DOHH2 (cell line): Measurements from ENCODE around the gene SMPD3.

Experiments used
- H3F3A ChIP-seq: fragments of 200-600 bp; sonication (generic), shearing (Covaris generic); 2 replicates; pipeline ENCODE4 v1.6.0; 2016; ENCODE audit warnings: antibody characterized with exemption, mild to moderate bottlenecking; ENCODE audit not compliant: control insufficient read depth, insufficient read depth
- H3K27ac ChIP-seq: fragments of 200-600 bp; sonication (generic); 2 replicates; pipeline ENCODE4 v1.5.1; 2014; ENCODE audit warnings: low read depth, mild to moderate bottlenecking, low read length, moderate library complexity
- H3K27me3 ChIP-seq: fragments of 200-600 bp; sonication (generic); 2 replicates; pipeline ENCODE4 v1.6.1; 2014; ENCODE audit warnings: mild to moderate bottlenecking, low read length, mixed read lengths; ENCODE audit not compliant: control insufficient read depth
- H3K36me3 ChIP-seq: fragments of 200-600 bp; sonication (generic); 2 replicates; pipeline ENCODE4 v1.6.1; 2014; ENCODE audit warnings: mild to moderate bottlenecking, low read length, moderate library complexity, mixed read lengths; ENCODE audit not compliant: control insufficient read depth
- H3K4me1 ChIP-seq: fragments of 200-600 bp; sonication (generic); 2 replicates; pipeline ENCODE4 v1.6.1; 2014; ENCODE audit warnings: mild to moderate bottlenecking, low read length, mixed read lengths; ENCODE audit not compliant: control insufficient read depth
- H3K4me2 ChIP-seq: fragments of 200-600 bp; sonication (generic); 2 replicates; pipeline ENCODE4 v1.6.0; 2014; ENCODE audit warnings: mild to moderate bottlenecking, low read length, moderate library complexity
- H3K4me3 ChIP-seq: fragments of 200-600 bp; sonication (generic); 2 replicates; pipeline ENCODE4 v1.5.1; 2014; ENCODE audit warnings: mild to moderate bottlenecking, low read length, mixed read lengths
- H3K79me2 ChIP-seq: fragments of 200-600 bp; sonication (generic); 2 replicates; pipeline ENCODE4 v1.6.1; 2014; ENCODE audit warnings: mild to moderate bottlenecking, low read length, mixed read lengths; ENCODE audit not compliant: control insufficient read depth
- H3K9me2 ChIP-seq: fragments of 200-600 bp; sonication (generic); replicated peaks from 2 replicates; pipeline ENCODE4 v1.6.1; 2014; ENCODE audit warnings: mild to moderate bottlenecking, low read length, mixed read lengths; ENCODE audit not compliant: control insufficient read depth
- H3K9me3 ChIP-seq: fragments of 200-600 bp; sonication (generic); 2 replicates; pipeline ENCODE4 v1.6.1; 2014; ENCODE audit warnings: antibody characterized with exemption, low read length, mixed read lengths; ENCODE audit not compliant: control insufficient read depth, insufficient read depth
- H4K20me1 ChIP-seq: fragments of 200-600 bp; sonication (generic); 2 replicates; pipeline ENCODE4 v1.6.0; 2014; ENCODE audit warnings: low read depth, mild to moderate bottlenecking, antibody characterized with exemption, low read length, moderate library complexity; ENCODE audit not compliant: control insufficient read depth, insufficient read depth
- EZH2phosphoT487 ChIP-seq: fragments of 200-600 bp; sonication (generic); IDR thresholded peaks from 2 replicates; pipeline ENCODE4 v1.6.1; 2017; ENCODE audit warnings: borderline replicate concordance, mild to moderate bottlenecking, antibody characterized with exemption, low read length, moderate library complexity, mixed read lengths
- TF ChIP-seq, protein P1 (sequence below): fragments of 200-600 bp; sonication (generic); IDR thresholded peaks from one replicate; pipeline ENCODE4 v1.5.1; 2014; ENCODE audit warnings: antibody characterized with exemption, mild to moderate bottlenecking, low read depth, low read length; ENCODE audit not compliant: poor library complexity, severe bottlenecking

SMPD3 gene

DNA sequence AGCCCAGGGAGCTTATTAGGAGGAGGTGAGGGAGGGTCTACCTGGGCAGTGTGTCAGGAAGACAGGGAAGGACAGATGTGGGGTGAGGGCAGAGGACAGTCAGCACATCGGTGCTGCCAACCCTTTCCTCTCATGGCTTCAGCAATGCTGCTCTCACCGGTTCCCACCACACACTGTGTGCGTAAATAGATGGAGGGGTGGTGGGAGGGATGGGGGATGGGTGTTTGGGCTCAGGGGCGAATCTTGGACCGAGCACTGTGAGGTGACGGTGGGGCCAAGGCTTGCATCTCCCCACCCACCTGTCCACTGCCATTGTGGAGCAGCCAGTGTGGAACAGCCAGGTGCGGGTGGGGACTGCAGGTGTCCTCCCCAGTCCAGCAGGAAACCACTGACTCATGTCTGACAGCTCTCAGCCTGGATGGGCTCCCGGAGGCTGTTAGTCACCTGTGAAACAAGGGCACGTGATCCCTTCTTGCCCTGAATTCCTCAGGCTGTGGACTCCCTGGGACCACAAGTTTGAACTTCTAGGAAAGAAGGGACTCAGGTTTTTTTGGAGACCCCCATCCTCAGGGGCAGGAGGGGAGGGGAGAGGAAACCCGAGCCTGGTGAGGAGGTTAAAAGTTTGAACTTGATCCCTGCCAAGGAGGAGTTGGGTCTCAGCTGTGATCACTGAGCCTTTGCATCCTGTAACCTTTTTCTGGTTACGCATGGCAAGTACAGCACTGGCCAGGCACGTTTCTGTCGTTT is 42.7 kb upstream of the SMPD3 start:
- no peak overlapping the region for H3K27ac ChIP-seq
- no peak for TF ChIP-seq EZH2phosphoT487
- TF ChIP-seq, protein P1, sequence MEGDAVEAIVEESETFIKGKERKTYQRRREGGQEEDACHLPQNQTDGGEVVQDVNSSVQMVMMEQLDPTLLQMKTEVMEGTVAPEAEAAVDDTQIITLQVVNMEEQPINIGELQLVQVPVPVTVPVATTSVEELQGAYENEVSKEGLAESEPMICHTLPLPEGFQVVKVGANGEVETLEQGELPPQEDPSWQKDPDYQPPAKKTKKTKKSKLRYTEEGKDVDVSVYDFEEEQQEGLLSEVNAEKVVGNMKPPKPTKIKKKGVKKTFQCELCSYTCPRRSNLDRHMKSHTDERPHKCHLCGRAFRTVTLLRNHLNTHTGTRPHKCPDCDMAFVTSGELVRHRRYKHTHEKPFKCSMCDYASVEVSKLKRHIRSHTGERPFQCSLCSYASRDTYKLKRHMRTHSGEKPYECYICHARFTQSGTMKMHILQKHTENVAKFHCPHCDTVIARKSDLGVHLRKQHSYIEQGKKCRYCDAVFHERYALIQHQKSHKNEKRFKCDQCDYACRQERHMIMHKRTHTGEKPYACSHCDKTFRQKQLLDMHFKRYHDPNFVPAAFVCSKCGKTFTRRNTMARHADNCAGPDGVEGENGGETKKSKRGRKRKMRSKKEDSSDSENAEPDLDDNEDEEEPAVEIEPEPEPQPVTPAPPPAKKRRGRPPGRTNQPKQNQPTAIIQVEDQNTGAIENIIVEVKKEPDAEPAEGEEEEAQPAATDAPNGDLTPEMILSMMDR: no peak
- no peaks in the 10 kb centered on the region for H3K79me2 ChIP-seq
- H3K9me3 ChIP-seq: peaks cover 15% of the 10 kb centered on the region; the same call in 1 of the 2 replicates
- H3K36me3 ChIP-seq: no peaks in the 10 kb centered on the region
- no peaks in the 10 kb centered on the region for H4K20me1 ChIP-seq
- no peaks in the 10 kb centered on the region for H3K9me2 ChIP-seq
- no peak overlapping the region for H3K4me2 ChIP-seq
- peaks cover 9% of the 10 kb centered on the region; the same call in 1 of the 2 replicates for H3K27me3 ChIP-seq
- H3F3A ChIP-seq: no peaks in the 10 kb centered on the region
- no peak overlapping the region for H3K4me3 ChIP-seq
- H3K4me1 ChIP-seq: peaks cover 8% of the 10 kb centered on the region

DNA sequence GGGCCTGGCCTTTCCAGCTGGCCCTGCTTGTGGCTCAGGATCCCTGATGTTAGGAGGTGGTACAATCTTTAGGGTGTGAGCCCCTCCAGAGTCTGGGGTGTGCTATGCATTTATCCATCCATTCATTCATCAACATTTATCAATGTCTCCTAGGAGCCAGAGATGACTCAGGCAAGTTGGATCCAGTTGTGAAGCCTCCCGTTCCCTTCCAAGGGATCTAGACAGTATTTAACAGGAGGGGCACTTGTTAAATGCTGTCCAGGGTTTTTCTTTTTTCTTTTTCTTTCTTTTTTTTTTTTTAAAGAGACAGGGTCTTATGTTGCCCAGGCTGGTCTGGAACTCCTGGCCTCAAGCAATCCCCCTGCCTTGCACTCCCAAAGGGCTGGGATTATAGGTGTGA is 42.0 kb upstream of the SMPD3 start:
- peaks cover 8% of the 10 kb centered on the region for H3K4me1 ChIP-seq
- no peak overlapping the region for H3K4me3 ChIP-seq
- no peaks in the 10 kb centered on the region for H3K36me3 ChIP-seq
- H3K79me2 ChIP-seq: no peaks in the 10 kb centered on the region
- H3K27ac ChIP-seq: no peak overlapping the region
- H3F3A ChIP-seq: no peaks in the 10 kb centered on the region
- H3K4me2 ChIP-seq: no peak overlapping the region
- H3K27me3 ChIP-seq: peaks cover 9% of the 10 kb centered on the region; the same call in 1 of the 2 replicates
- H3K9me2 ChIP-seq: no peaks in the 10 kb centered on the region
- H3K9me3 ChIP-seq: peaks cover 15% of the 10 kb centered on the region; the same call in 1 of the 2 replicates
- TF ChIP-seq, protein P1: no peak
- TF ChIP-seq EZH2phosphoT487: no peak
- no peaks in the 10 kb centered on the region for H4K20me1 ChIP-seq

DNA sequence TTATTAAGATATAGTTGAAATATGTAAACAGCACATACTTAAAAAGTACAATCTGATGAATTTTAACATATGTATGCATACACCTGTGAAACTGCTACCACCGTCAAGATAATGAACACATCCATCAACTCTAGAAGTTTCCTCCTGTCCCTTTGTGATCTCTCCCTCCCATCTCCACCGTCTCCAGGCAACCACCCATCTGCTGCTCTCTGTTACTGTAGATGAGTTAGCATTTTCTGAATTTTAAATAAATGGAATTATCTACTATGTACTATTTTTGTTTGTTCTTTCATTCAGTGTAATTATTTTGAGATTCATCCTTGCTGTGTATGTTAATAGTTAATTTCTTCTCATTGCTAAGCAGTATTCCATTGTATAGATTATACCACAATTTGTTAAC is 40.2 kb upstream of the SMPD3 start:
- H3K4me1 ChIP-seq: peaks cover 8% of the 10 kb centered on the region
- H3K4me2 ChIP-seq: no peak overlapping the region
- no peaks in the 10 kb centered on the region for H3K9me2 ChIP-seq
- no peaks in the 10 kb centered on the region for H3F3A ChIP-seq
- no peaks in the 10 kb centered on the region for H3K36me3 ChIP-seq
- TF ChIP-seq EZH2phosphoT487: no peak
- TF ChIP-seq, protein P1: no peak
- H3K9me3 ChIP-seq: peaks cover 5% of the 10 kb centered on the region; the same call in 1 of the 2 replicates
- H4K20me1 ChIP-seq: no peaks in the 10 kb centered on the region
- peaks cover 9% of the 10 kb centered on the region; the same call in 1 of the 2 replicates for H3K27me3 ChIP-seq
- no peak overlapping the region for H3K4me3 ChIP-seq
- H3K27ac ChIP-seq: no peak overlapping the region
- no peaks in the 10 kb centered on the region for H3K79me2 ChIP-seq
